Left cardiac atrium (tissue), 4 donors: Measurements from ENCODE around the gene FGF11. TPM values are rescaled to one million over a fixed set of nuclear protein-coding genes. Genes with fewer than 3 reads are reported as not detected.

Experiments used
- ATAC-seq, 2 donors: fragments of 200-7000 bp; cut with Tn5 transposase; one replicate each; pipeline ENCODE4 v1.9.1; 2020; ENCODE audit warnings: mild to moderate bottlenecking in 2 of 2, moderate library complexity in 2 of 2
- DNase-seq: peaks from one replicate; pipeline ENCODE4 v3.0.0-alpha.2; 2020
- intact Hi-C, 2 donors: fragments of 100-400 bp; cut with DNase I; formaldehyde crosslinking; loops; one replicate each; pipeline versions ENCODE4 v1.14.1 to v1.15.1; 2022 to 2023
- total RNA-seq, 2 donors: library from RNA; stranded (reverse); fragmentation: NEBNext Ultra II Directional; extraction: Animal tissue kit (Norgen Biotek cat#: 25700); gene quantifications; one replicate each; pipeline ENCODE4 v1.2.1, GENCODE V29; 2021
- donor health status: DM: no; HTN: yes; CAD: no.
- donor health status: DM: no; HTN: yes; CAD: no; lungs with severe emphysema.
- donor health status: DM: yes; HTN: yes; CAD: no.
- donor health status: Dilated cardiomyopathy.

The FGF11 gene
- total RNA-seq, 2 donors from 2014 or later = 20.5 to 24.6 TPM

DNA sequence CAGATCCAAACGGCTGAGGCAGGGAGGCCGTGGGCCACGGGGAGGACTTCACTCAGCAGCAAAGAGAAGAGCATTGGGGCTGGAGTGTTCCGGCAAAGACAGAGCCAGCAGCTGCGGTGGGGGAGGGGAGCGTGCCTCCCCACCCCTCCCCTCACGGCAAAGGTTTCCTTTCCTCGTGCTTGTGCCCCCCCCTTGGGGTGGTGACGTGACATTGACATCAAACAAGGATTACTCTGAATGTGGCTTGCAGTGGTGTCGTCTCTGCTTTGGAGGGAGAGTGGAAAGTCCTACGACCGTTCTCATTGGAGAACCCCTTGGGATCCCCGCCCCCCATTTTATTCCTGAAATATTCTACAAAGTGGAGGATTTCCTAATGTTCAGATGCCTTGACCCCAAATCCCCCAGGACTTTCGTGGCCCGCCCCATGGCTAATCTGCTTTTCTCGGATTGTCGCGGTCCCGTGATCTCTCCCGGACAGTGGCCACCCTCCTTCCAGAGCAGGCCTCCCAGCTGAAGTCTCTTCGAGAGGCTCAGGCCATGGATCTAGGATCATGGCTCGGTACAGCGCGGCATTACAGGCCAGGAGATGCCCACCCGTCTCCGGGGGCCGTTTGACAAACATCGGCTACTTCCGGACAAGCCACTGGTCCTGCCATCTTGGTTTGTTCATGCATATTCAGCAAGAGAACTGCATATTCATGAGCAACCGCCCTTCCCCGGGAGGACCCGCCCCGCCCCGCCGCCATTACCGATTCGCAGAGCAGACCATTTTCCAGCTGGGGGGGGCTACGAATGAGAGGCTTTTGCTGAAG is 44.1 kb downstream of the FGF11 start:
- peak; percentile 70 to 78 for ATAC-seq
- peak; percentile 96 for DNase-seq
- intact Hi-C loops = loop anchor here in 1 of 2 donors (2.0 kb wide), 1 partner anchor 43 kb away; no protein-coding TSS in a partner anchor

DNA sequence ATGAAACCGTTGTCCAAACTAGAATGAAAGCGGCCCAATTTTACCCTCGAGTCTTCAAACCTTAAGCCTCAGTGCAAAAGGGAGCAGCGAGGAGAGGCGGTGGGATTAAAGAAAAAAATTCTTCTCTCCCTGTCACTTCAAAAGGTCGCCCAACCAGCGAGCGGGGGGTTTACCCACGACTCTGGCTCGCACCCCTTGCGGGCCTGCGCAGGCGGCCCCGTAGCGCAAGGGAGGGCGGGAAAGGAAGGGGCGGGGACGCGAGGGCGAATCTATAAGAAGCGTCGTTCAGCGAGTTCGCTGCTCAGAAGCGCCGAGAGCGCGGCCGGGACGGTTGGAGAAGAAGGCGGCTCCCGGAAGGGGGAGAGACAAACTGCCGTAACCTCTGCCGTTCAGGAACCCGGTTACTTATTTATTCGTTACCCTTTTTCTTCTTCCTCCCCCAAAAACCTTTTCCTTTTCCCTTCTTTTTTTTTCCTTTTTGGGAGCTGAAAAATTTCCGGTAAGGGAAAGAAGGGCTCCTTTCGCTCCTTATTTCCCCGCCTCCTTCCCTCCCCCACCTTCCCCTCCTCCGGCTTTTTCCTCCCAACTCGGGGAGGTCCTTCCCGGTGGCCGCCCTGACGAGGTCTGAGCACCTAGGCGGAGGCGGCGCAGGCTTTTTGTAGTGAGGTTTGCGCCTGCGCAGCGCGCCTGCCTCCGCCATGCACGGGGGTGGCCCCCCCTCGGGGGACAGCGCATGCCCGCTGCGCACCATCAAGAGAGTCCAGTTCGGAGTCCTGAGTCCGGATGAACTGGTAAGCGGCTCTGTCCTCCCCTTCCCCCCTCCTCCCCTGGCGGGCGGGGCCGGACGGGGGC is 45.0 kb downstream of the FGF11 start, which contains the start of gene POLR2A:
POLR2A (plus strand) TSS at position 300 of the 852 bp plus-strand sequence.
- ATAC-seq = peak; percentile 83 to 90
- intact Hi-C loops = loop anchor here in 1 of 2 donors (2.0 kb wide), 1 partner anchor 43 kb away; no protein-coding TSS in a partner anchor
- peak; percentile 99 for DNase-seq

DNA sequence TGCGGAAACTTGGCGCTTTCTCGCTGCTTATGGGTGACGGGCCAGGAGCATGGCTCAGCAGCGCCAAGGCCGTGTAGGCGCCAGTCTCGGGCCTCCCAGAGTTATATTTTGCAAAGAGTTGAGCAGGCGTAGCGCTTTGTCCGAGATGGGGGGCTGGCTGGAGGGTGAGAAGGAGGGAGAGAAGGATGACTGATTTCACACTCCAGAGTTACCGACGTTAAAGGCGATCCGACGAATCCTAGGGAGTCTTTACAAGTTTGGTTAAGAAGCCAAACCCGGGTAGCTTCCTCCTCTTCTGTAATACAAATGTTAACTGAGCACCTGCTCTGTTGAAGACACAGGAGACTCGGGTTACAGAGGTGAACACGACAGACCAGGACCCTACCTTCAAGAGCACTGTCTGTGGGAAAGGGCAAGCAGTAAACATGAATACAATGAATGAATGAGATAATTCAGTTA is 45.6 kb downstream of the FGF11 start:
- ATAC-seq (no peak), DNase-seq (no peak)
- intact Hi-C loops = loop anchor here (2.0 to 5.0 kb wide), 2 partner anchors 44 to 48 kb away; partner anchors contain the start of genes FGF11 (in 1 of the 2) and TMEM102 (in 1 of the 2)

DNA sequence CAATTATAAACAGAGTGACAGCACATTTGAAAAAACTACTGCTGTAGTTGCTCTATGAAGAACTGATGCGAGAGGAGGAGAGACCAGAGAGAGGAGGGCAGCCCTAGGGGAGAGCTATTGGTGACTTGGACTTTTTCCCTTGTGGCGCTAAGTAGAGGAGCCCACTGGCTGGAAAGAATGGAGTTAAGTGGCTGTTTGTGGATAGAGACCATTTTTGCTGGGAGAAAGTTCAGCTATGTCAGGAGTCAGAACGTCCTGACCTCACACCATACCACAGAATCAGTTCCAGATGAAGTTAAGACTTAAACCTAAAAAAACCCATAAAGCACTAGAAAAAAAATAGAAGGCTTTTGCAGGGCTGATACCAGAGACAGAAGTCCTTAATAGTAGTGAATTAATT is 46.9 kb downstream of the FGF11 start:
- ATAC-seq (no peak), DNase-seq (no peak)
- intact Hi-C loops = loop anchor here in 1 of 2 donors (5.0 kb wide), 1 partner anchor 49 kb away; the partner anchor contains the start of genes FGF11 and TMEM102

DNA sequence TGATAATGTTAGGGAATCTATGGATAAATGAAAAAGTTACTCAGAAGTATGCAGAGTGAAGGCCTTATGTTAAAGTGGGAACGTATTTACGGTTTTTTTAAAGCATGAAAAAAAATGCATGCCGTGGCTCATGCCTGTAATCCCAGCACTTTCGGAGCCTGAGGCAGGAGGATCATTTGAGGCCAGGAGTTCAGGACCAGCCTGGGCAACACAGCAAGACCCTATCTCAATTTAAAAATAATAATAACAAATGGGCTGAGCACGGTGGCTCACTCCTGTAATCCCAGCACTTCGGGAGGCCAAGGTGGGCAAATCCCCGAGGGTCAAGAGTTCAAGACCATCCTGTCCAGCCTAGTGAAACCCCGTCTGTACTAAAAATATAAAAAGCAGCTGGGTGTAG is 50.8 kb downstream of the FGF11 start:
- intact Hi-C loops = loop anchor here in 1 of 2 donors (10.0 kb wide), 1 partner anchor 55 kb away; the partner anchor contains the start of gene TNFSF12
- ATAC-seq (no peak), DNase-seq (no peak)

DNA sequence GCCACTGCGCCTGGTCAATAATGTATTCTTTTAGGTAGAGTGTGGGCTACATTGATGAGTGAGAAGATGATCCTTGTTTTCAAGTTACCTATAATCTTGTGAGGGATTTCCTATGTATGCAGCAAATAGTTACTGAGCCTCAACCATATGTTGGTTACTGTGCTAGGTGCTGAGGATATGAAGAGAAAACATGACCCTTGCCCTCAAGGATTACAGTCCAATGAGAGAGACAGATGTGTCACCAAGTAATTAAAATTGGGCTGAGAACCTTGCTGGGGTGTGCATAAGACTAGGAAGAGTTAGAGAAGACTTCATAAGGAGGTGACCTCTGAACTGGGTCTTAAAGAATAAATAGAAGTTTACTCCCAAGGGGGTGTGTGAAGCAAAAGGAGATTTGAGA is 52.3 kb downstream of the FGF11 start:
- intact Hi-C loops = loop anchor here in 1 of 2 donors (10.0 kb wide), 1 partner anchor 53 kb away; the partner anchor contains the start of gene TNFSF12
- no peak for ATAC-seq

DNA sequence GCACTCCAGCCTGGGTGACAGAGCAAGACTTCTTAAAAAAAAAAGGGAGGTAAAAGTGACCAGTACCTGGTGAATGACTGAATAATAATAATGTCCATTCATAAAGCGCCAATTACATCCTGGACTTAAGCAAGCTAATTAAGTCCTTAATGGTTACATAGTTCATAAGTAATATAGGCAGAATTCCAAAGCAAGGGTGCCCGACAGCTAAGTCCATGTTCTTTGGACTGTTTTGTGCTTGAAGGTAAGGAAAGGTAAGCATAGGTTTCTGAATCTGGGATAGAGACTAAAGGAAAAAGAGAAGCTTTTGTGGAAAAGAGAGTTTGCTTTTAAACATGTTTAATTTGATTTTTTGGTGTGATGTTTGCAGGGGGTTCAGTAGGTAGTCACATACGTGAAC is 54.6 kb downstream of the FGF11 start:
- DNase-seq (no peak), ATAC-seq (no peak)
- intact Hi-C loops = loop anchor here in 1 of 2 donors (10.0 kb wide), 1 partner anchor 51 kb away; the partner anchor contains the start of gene TNFSF12

More for the DNA sequence above, 52.3 kb downstream of the FGF11 start:
- no peak for DNase-seq

Other genes starting within 250 kb of the FGF11 start
- 10 to 100 TPM; 21.3 to 22.9 TPM for gene DLG4, start 219.7 kb upstream of the FGF11 start, total RNA-seq
- 1,000 to 10,000 TPM in 1 of 2 donors, 100 to 1,000 TPM in 1; 891 to 1,101 TPM for gene ACADVL, start 219.6 kb upstream of the FGF11 start, total RNA-seq
- 10 to 100 TPM; 22.5 to 23.8 TPM for gene DVL2, start 205.0 kb upstream of the FGF11 start, total RNA-seq
- gene PHF23, start 200.1 kb upstream of the FGF11 start, total RNA-seq = 10 to 100 TPM; 18.5 to 27.5 TPM
- 100 to 1,000 TPM; 459 to 475 TPM for gene GABARAP, start 197.1 kb upstream of the FGF11 start, total RNA-seq
- gene CTDNEP1, start 187.8 kb upstream of the FGF11 start, total RNA-seq = 100 to 1,000 TPM; 116 to 118 TPM
- gene ELP5, start 187.3 kb upstream of the FGF11 start, total RNA-seq = 10 to 100 TPM; 68.3 to 93.8 TPM
- 1 to 10 TPM; 2.1 to 4.9 TPM for gene CLDN7, start 177.0 kb upstream of the FGF11 start, total RNA-seq
- 10 to 100 TPM; 79.1 to 87.6 TPM for gene SLC2A4, start 157.8 kb upstream of the FGF11 start, total RNA-seq
- 1 to 10 TPM; 1.2 to 1.9 TPM for gene YBX2, start 144.9 kb upstream of the FGF11 start, total RNA-seq
- gene EIF5A, start 131.9 kb upstream of the FGF11 start, total RNA-seq = 100 to 1,000 TPM; 274 to 374 TPM
- gene GPS2, start 124.2 kb upstream of the FGF11 start, total RNA-seq = 10 to 100 TPM; 59.3 to 63.4 TPM
- gene NEURL4, start 110.2 kb upstream of the FGF11 start, total RNA-seq = 10 to 100 TPM; 24.8 to 38.8 TPM
- 10 to 100 TPM; 19.0 to 20.4 TPM for gene ACAP1, start 103.0 kb upstream of the FGF11 start, total RNA-seq
- 1 to 10 TPM; 5.3 to 5.9 TPM for gene KCTD11, start 87.3 kb upstream of the FGF11 start, total RNA-seq
- gene TMEM95, start 84.4 kb upstream of the FGF11 start, total RNA-seq = not detected
- 1 to 10 TPM; 1.9 to 2.1 TPM for gene TNK1, start 58.4 kb upstream of the FGF11 start, total RNA-seq
- 10 to 100 TPM; 22.4 to 29.0 TPM for gene PLSCR3, start 45.0 kb upstream of the FGF11 start, total RNA-seq
- 10 to 100 TPM; 67.3 to 69.2 TPM for gene TMEM256, start 35.4 kb upstream of the FGF11 start, total RNA-seq
- gene NLGN2, start 31.7 kb upstream of the FGF11 start, total RNA-seq = 10 to 100 TPM; 12.1 to 15.5 TPM
- gene SPEM1, start 19.2 kb upstream of the FGF11 start, total RNA-seq = not detected
- not detected for gene SPEM2, start 13.9 kb upstream of the FGF11 start, total RNA-seq
- gene SPEM3, start 10.7 kb upstream of the FGF11 start, total RNA-seq = not detected
- gene TMEM102, start 4.1 kb upstream of the FGF11 start, total RNA-seq = 1 to 10 TPM; 2.7 to 2.9 TPM
- gene CHRNB1, start 5.5 kb downstream of the FGF11 start, total RNA-seq = 10 to 100 TPM; 12.4 to 13.8 TPM
- 10 to 100 TPM; 62.1 to 62.2 TPM for gene ZBTB4, start 40.1 kb downstream of the FGF11 start, total RNA-seq
- not detected for gene SLC35G6, start 41.9 kb downstream of the FGF11 start, total RNA-seq
- gene POLR2A, start 44.9 kb downstream of the FGF11 start, total RNA-seq = 10 to 100 TPM; 42.8 to 56.9 TPM
- 10 to 100 TPM; 31.0 to 47.6 TPM for gene TNFSF12, start 109.5 kb downstream of the FGF11 start, total RNA-seq
- gene TNFSF13, start 119.2 kb downstream of the FGF11 start, total RNA-seq = 10 to 100 TPM; 15.0 to 25.5 TPM
- 10 to 100 TPM; 27.2 to 30.5 TPM for gene SENP3, start 122.4 kb downstream of the FGF11 start, total RNA-seq
- 10 to 100 TPM; 55.5 to 87.3 TPM for gene CD68, start 140.1 kb downstream of the FGF11 start, total RNA-seq
- 10 to 100 TPM; 30.5 to 35.0 TPM for gene MPDU1, start 144.3 kb downstream of the FGF11 start, total RNA-seq
- gene SOX15, start 150.6 kb downstream of the FGF11 start, total RNA-seq = 1 to 10 TPM; 3.0 to 4.7 TPM
- gene FXR2, start 175.4 kb downstream of the FGF11 start, total RNA-seq = 10 to 100 TPM; 68.3 to 68.7 TPM
- gene SAT2, start 188.3 kb downstream of the FGF11 start, total RNA-seq = 10 to 100 TPM; 84.1 to 86.4 TPM
- under 1 TPM; 0.55 to 0.85 TPM for gene SHBG, start 190.6 kb downstream of the FGF11 start, total RNA-seq
- 1 to 10 TPM; 1.8 to 3.7 TPM for gene ATP1B2, start 211.4 kb downstream of the FGF11 start, total RNA-seq
- 10 to 100 TPM; 18.5 to 23.7 TPM for gene TP53, start 248.0 kb downstream of the FGF11 start, total RNA-seq
- gene WRAP53, start 249.0 kb downstream of the FGF11 start, total RNA-seq = 1 to 10 TPM; 3.7 to 6.0 TPM